Skin epidermis (tissue), 12 donors: Measurements from ENCODE around the gene TMOD4.

ENCODE experiments used
- H3K27ac ChIP-seq, 21 experiments: fragments of 200-600 bp; sonication (generic) in 11 of 21; one replicate each; pipeline ENCODE4 v1.5.0; 2020; ENCODE audit warnings: mild to moderate bottlenecking in 3 of 21, inconsistent platforms in 2 of 21, moderate library complexity in 2 of 21
- H3K4me3 ChIP-seq, 7 experiments: fragments of 200-600 bp; sonication (generic) in 2 of 7; one replicate each; pipeline ENCODE4 v1.5.0; 2020; ENCODE audit warnings: inconsistent platforms in 2 of 7, mild to moderate bottlenecking in 2 of 7, moderate library complexity in 1 of 7

TMOD4 gene

GRCh38 chr1:151145304-151146071 is 30.3 kb downstream of the TMOD4 start:
- Histone ChIP-seq H3K4me3 (peak overlapping the region; percentile 59 to 92 (median 64)), H3K27ac (peak overlapping the region in 11 of 21 experiments; percentile 57 to 82 (median 75))

DNA sequence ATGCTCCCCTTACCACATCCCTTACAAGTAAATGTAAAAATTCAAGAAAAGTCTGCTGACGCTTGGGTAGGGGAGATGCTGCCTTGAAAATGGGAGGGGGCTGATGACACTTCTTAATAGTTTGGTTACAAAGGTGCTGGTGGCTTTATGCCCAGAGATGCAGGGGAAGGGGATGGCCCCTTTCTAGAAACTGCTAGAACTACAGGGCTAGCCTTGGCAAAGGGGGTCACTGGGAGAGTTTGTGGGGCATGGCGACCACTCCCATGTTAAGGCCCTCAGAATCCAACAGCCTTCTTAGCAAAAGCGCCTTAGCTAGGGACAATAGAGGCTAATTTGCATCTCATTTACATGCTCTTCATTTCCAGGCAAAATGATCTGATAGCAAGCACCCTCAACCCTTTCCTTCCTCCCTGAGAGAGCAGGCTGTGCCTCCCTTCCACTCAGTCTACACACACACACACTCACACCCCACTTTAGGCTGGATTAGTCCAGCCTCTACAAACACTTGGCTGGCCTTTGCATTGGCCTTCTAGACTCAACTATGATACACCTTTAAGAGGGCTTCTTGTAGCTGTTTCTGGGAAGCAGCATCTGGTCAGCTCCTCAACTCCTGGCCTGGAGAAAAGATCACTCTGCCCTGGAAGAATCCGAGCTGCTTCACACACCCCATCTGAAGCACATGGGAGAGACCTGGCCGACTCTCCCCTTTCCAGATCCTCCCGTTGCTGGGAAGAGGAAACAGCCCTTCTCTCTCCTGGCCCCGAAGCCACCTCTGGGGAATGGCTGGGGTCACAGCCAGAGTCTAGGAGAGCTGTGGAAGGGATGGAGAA is 31.1 kb downstream of the TMOD4 start:
- H3K4me3 ChIP-seq = peak overlapping the region in 6 of 7 experiments; percentile 59 to 92 (median 69)
- peak overlapping the region in 5 of 21 experiments; percentile 75 to 82 (median 79) for H3K27ac ChIP-seq

DNA sequence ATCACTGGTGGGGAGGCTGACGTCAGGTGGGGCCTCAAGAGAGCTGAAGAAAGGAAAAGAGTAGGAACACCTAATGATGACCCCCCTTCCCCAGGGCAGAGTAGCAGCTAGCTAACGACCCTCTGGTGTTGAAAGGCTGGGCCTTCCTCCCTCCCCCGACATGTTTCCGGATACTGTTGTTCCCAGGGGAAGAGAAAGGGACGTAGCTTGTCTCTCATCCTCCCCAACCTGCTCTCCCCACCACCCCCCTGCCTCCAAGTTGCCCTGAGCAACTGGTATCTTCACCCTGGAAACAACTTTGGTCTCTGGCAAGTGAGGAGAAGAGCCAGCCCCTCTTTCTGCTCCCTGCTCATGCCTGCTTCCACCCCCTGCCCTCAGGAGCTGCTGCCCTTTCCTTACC is 31.8 kb downstream of the TMOD4 start:
- Histone ChIP-seq H3K4me3 (no peak overlapping the region), H3K27ac (peak overlapping the region in 1 of 21 experiments; percentile 0)

DNA sequence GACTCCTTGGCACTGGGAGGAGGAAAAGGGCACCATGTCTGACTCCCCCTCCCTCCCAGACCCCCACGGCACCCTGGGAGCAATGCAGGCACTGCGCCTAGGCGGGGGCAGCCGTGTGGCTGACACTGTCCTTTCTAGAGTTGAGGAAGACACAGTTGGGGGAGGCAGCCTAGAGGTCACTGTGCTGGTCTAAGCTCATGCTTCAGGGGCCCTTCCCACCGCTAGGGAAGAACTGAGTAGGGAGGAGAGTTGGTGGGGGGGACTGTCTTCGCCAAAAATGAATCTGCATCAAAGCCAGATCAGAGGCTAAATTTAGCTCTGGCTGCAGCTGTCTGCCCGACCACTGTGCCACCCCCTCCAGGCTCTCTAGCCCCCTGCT is 32.7 kb downstream of the TMOD4 start:
- H3K27ac ChIP-seq = no peak overlapping the region
- no peak overlapping the region for H3K4me3 ChIP-seq

- Histone ChIP-seq H3K27ac (no peak overlapping the region), H3K4me3 (no peak overlapping the region)
Observed at GRCh38 chr1:151142411-151143056, 33.2 kb downstream of the TMOD4 start.

DNA sequence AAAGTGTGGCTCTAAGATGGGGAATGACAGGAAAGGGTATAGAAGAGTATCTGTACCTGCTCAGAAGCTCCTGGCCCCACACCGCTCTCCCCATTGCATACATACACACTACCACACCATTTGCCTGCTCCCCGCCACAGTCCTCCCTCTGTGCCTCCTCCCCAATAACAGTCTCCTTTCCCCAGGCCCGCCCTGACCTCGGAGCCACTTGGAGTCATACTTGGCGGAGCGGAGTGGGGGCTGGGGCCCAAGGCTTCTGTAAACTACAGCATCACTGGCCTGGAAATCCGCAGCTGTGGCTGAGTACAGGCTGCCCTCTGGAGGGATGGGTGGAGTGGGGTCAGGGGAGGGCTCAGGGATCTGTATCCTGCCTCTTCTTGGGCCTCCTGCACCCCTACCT is 38.0 kb downstream of the TMOD4 start:
- Histone ChIP-seq H3K4me3 (no peak overlapping the region), H3K27ac (no peak overlapping the region)

DNA sequence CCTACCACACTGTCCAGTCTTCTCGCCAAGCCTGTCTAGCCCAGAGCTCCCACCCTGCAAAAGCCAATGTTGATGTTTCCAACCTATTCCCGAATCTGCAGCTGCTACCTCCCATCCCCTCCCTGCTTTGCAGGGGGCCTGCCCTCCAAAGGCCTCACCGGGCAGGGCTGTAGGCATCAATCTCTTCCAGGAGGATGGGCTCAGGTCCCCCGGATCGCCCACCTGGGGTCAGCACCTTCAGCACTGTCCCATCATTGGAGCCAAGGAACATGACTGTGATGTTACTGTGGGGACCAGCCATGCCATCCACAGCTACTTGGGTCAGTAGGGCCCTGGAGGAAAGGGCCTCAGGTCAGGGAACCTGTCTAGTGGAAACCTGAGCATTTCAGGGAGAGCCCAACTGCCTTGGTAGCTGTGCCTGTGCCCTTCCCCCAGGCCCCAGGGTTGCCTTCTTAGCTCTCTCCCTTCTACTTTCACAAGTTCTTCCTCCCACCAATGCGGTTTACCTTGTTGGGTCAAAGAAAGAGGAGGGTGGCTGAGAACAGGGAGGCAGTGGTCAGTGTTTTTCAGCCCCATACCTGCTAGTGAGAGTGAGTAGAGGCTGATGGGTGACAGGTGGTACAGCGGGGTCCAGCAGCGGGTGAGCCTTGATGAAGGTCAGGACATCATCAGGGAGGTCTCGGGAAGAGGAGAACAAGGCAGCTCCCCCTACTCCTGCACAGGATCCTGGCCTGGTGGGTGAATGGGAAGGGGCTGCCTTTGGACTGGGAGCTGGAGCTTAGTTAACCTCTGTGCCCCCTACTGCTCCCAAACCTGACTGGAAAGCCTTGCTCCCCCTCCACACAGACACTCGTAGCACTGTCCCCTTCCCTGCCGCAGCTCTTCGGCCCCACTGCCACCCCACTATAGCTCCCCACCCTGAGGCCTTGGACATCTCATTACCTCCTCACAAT is 40.1 kb downstream of the TMOD4 start:
- Histone ChIP-seq H3K4me3 (no peak overlapping the region), H3K27ac (no peak overlapping the region)

- H3K27ac ChIP-seq = no peak overlapping the region
- no peak overlapping the region for H3K4me3 ChIP-seq
Observed at GRCh38 chr1:151134991-151135390, 40.8 kb downstream of the TMOD4 start.

- no peak overlapping the region for H3K27ac ChIP-seq
- no peak overlapping the region for H3K4me3 ChIP-seq
Observed at GRCh38 chr1:151134396-151134795, 41.4 kb downstream of the TMOD4 start.

DNA sequence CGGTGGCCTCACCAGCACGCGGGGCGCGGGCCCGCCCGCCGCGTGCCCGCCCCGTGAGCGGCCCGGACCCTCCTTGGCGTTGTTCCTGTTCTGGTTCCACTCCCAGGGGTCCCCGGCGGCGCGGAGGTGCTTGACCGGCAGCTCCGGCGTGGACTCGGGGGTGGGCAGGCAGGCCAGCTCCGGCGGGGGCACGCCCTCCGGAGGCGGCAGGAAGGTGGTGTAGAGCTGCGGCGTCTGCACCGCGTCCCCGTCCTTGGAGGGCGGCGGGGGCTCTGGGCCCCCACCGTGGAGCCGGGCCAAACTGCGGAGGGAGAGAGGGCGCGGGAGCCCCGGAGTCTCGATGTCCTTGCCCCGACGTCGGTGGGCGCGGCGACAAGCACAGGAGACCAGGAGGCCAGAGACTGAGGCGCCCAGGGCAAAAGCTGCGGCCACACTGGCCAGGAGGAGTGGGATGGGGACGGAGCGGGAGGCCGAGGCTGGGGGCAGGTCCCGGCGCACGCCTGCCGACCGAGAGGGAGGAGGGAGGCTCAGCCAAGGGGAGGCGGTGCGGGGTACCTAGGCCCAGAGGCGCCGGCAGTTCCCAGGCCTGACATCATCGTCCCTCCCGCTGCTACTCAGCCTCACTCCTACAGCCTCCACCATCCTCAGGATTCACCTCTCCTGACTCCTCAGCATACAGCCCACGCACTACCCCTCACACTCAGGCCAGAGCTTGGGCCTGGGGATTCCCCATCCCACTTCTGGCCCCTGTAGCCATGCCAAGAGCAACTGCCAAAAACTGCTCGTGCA is 42.6 kb downstream of the TMOD4 start:
- Histone ChIP-seq H3K4me3 (no peak overlapping the region), H3K27ac (no peak overlapping the region)

GRCh38 chr1:151132335-151133017 is 43.3 kb downstream of the TMOD4 start:
- Histone ChIP-seq H3K27ac (peak overlapping the region in 7 of 21 experiments; percentile 1 to 66 (median 46)), H3K4me3 (peak overlapping the region in 3 of 7 experiments; percentile 13 to 31 (median 22))

DNA sequence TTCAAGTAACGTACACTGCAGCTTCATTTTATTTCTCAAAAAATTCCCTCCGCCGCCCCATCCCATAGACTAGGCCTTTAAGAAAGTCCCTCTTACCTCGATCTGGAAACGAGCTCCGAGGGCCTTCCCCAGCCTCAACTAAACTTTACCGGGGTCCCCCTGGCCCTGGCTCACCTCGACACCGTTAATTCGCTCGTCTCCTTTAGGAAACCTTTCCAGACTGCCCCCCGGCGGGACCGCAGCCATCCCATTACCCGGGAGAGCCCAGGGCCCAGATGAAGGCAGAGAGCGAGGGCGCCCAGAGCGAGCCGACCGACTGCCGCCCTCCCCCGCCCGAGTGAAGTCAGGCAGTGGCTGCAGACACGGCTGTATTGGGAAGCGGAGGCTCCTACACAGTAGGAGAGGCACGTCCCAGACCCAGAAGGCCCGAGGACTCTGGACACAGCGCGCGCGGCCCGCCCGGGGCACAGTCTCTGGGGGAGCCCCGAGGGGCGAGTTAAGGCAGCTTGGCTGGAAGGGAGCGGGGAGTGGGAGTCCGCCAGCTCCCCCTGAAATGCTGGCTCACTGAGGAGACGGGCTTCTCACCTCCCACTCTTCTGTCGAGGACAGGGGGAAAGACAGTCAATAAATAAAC is 44.0 kb downstream of the TMOD4 start:
- Histone ChIP-seq H3K4me3 (peak overlapping the region; percentile 13 to 33 (median 23)), H3K27ac (peak overlapping the region in 17 of 21 experiments; percentile 1 to 72 (median 36))

DNA sequence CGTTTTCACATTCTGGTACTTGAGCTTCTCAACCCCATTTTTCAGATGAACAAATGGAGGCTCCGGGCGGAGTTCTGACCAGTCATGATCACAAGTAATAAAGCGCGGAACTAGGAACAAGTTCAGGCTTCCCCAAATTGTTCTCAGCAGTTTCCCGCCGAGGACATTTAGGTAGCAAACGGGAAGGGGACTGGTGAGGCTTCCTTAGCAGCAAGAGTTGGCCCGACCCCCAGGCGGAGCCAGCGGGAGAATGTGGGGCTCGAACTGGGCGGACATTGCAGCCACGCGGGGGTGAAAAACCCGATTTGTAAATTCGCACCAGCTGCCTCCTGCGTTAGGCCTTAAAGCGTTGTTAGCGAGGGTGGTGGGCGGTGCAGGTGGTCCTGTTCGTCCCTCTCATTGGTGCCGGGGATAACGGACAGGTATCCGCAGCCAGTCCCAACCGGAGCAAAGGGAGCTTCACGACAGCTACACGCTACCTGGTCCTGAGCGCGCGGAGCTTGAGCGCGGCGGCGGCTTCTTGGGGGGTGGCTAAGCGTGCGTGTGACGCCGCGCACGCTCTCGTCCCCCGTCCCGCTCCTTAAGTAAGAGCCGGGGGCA is 44.7 kb downstream of the TMOD4 start:
- Histone ChIP-seq H3K4me3 (peak overlapping the region; percentile 13 to 33 (median 23)), H3K27ac (peak overlapping the region in 17 of 21 experiments; percentile 0 to 72 (median 36))

DNA sequence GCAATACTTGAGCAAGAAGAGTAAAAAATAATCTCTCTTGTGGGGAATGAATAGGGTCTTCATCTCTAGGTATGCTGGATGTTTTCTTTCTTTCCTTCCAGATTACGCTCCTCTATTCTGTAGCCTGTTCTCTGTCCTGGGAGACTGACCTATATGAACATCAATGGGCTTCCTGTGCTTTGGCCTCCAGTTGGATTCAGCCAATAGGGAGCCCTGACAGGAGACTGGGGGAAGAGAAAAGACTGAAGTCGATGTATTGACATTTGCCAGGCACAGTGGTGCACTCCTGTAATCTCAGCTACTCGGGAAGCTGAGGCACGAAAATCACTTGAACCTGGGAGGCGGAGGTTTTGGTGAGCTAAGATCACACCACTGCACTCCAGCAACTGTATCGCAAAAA is 47.0 kb downstream of the TMOD4 start:
- Histone ChIP-seq H3K4me3 (no peak overlapping the region), H3K27ac (no peak overlapping the region)

GRCh38 chr1:151124763-151125403 is 50.9 kb downstream of the TMOD4 start:
- Histone ChIP-seq H3K27ac (no peak overlapping the region), H3K4me3 (no peak overlapping the region)
